Activated T-cell treated with anti-CD3 and anti-CD28 coated beads, Interleukin-2, amount 50 U/mL, for 72 hours (primary cell): ENCODE measurements around the gene ADAR. TPM values are rescaled to one million over a fixed set of nuclear protein-coding genes. Genes with fewer than 3 reads are reported as not detected.

Experiments
- ATAC-seq, 2 donors: fragments of 150-1000 bp; cut with Tn5 transposase; replicated peaks in 1 of 2; 2 replicates each; pipeline ENCODE4 v1.10.0; 2021; ENCODE audit warnings: moderate library complexity in 2 of 2, mild to moderate bottlenecking in 1 of 2
- DNase-seq, 2 donors: peaks; one replicate each; pipeline ENCODE4 v3.0.0; 2021 to 2022; ENCODE audit warnings: mixed read lengths in 1 of 2
- H3K27ac Mint-ChIP-seq: one replicate; pipeline ENCODE4 v1.8.0; 2022; ENCODE audit warnings: mild to moderate bottlenecking, moderate library complexity, mixed read lengths
- H3K27me3 Mint-ChIP-seq: one replicate; pipeline ENCODE4 v1.8.0; 2022; ENCODE audit warnings: low read depth, mixed read lengths
- H3K36me3 Mint-ChIP-seq, 2 donors: one replicate each; pipeline ENCODE4 v1.8.0; 2022; ENCODE audit warnings: mixed read lengths in 2 of 2, mild to moderate bottlenecking in 1 of 2; ENCODE audit not compliant: insufficient read depth in 2 of 2
- H3K4me1 Mint-ChIP-seq: one replicate; pipeline ENCODE4 v1.8.0; 2022; ENCODE audit warnings: low read depth, mixed read lengths
- H3K4me3 Mint-ChIP-seq, 2 donors: one replicate each; pipeline ENCODE4 v1.8.0; 2022; ENCODE audit warnings: mild to moderate bottlenecking in 2 of 2, mixed read lengths in 2 of 2, moderate library complexity in 2 of 2
- H3K9me3 Mint-ChIP-seq, 2 donors: one replicate each; pipeline ENCODE4 v1.8.0; 2022; ENCODE audit warnings: mixed read lengths in 2 of 2
- total RNA-seq, 2 donors: library from RNA; stranded (reverse); gene quantifications; one replicate each; pipeline ENCODE4 v1.2.3, GENCODE V29; 2022

The ADAR gene
- total RNA-seq, 2 donors from 2014 or later: 257 to 305 TPM

GRCh38 chr1:154609398-154610380 lies 1.7 kb upstream of the ADAR start:
- H3K4me3 Mint-ChIP-seq: peak overlapping the region; percentile 87 to 96
- H3K27me3 Mint-ChIP-seq: no peaks in the 10 kb centered on the region
- H3K9me3 Mint-ChIP-seq: no peaks in the 10 kb centered on the region
- peak overlapping the region; percentile 96 for H3K27ac Mint-ChIP-seq
- DNase-seq (peak; percentile 50 to 55), ATAC-seq (peak; percentile 19 to 29)
- H3K36me3 Mint-ChIP-seq: peaks cover 13 to 22% of the 10 kb centered on the region in 2 donors
- peaks cover 77% of the 10 kb centered on the region for H3K4me1 Mint-ChIP-seq

GRCh38 chr1:154608397-154609270 lies 648 bp upstream of the ADAR start:
- H3K27ac Mint-ChIP-seq: peak overlapping the region; percentile 96
- peak overlapping the region; percentile 87 to 96 for H3K4me3 Mint-ChIP-seq
- H3K27me3 Mint-ChIP-seq: no peaks in the 10 kb centered on the region
- ATAC-seq (peak in 1 of 2 donors; percentile 18), DNase-seq (peak; percentile 38 to 40)
- H3K9me3 Mint-ChIP-seq: no peaks in the 10 kb centered on the region
- peaks cover 80% of the 10 kb centered on the region for H3K4me1 Mint-ChIP-seq
- peaks cover 15 to 31% of the 10 kb centered on the region in 2 donors for H3K36me3 Mint-ChIP-seq

- H3K36me3 Mint-ChIP-seq: peaks cover 16 to 31% of the 10 kb centered on the region in 2 donors
- DNase-seq: no peak
- peak; percentile 5 to 14 for ATAC-seq
Observed at GRCh38 chr1:154607106-154607608, 829 bp downstream of the ADAR start.

GRCh38 chr1:154605534-154605933 lies 2.5 kb downstream of the ADAR start:
- peaks cover 18 to 42% of the 10 kb centered on the region in 2 donors for H3K36me3 Mint-ChIP-seq

More at GRCh38 chr1:154607106-154607608, 829 bp downstream of the ADAR start:
- Mint-ChIP-seq H3K27me3 (no peaks in the 10 kb centered on the region), H3K4me3 (peak overlapping the region; percentile 87 to 96), H3K4me1 (peaks cover 85% of the 10 kb centered on the region), H3K9me3 (no peaks in the 10 kb centered on the region), H3K27ac (peak overlapping the region; percentile 90)

GRCh38 chr1:154603317-154603716 lies 4.7 kb downstream of the ADAR start:
- Mint-ChIP-seq H3K4me3 (no peak overlapping the region), H3K27ac (peak overlapping the region; percentile 54), H3K9me3 (no peaks in the 10 kb centered on the region), H3K27me3 (no peaks in the 10 kb centered on the region), H3K4me1 (peaks cover 77% of the 10 kb centered on the region), H3K36me3 (peaks cover 21 to 46% of the 10 kb centered on the region in 2 donors)
- no peak for ATAC-seq
- DNase-seq: no peak

More at GRCh38 chr1:154605534-154605933, 2.5 kb downstream of the ADAR start:
- Mint-ChIP-seq H3K4me1 (peaks cover 79% of the 10 kb centered on the region), H3K4me3 (peak overlapping the region; percentile 87 to 96), H3K27me3 (no peaks in the 10 kb centered on the region), H3K27ac (peak overlapping the region; percentile 71), H3K9me3 (no peaks in the 10 kb centered on the region)
- no peak for ATAC-seq
- no peak for DNase-seq

- ATAC-seq: no peak
- no peaks in the 10 kb centered on the region for H3K9me3 Mint-ChIP-seq
- peak overlapping the region; percentile 21 to 50 for H3K4me3 Mint-ChIP-seq
- no peak for DNase-seq
- H3K36me3 Mint-ChIP-seq: peaks cover 16 to 40% of the 10 kb centered on the region in 2 donors
- no peaks in the 10 kb centered on the region for H3K27me3 Mint-ChIP-seq
- H3K4me1 Mint-ChIP-seq: peaks cover 56% of the 10 kb centered on the region
- H3K27ac Mint-ChIP-seq: peak overlapping the region; percentile 84
Observed at GRCh38 chr1:154599658-154600057, 8.3 kb downstream of the ADAR start.

- no peak for ATAC-seq
- Mint-ChIP-seq H3K4me1 (peaks cover 50% of the 10 kb centered on the region), H3K36me3 (peaks cover 20 to 40% of the 10 kb centered on the region in 2 donors), H3K27ac (peak overlapping the region; percentile 84), H3K9me3 (no peaks in the 10 kb centered on the region), H3K4me3 (no peak overlapping the region), H3K27me3 (no peaks in the 10 kb centered on the region)
- no peak for DNase-seq
Observed at GRCh38 chr1:154598871-154599635, 8.9 kb downstream of the ADAR start.

GRCh38 chr1:154595621-154596020 lies 12.4 kb downstream of the ADAR start:
- H3K36me3 Mint-ChIP-seq: peaks cover 22 to 42% of the 10 kb centered on the region in 2 donors
- no peaks in the 10 kb centered on the region for H3K9me3 Mint-ChIP-seq
- no peak overlapping the region for H3K4me3 Mint-ChIP-seq
- no peak for DNase-seq
- H3K27me3 Mint-ChIP-seq: no peaks in the 10 kb centered on the region
- no peak overlapping the region for H3K27ac Mint-ChIP-seq
- H3K4me1 Mint-ChIP-seq: peaks cover 27% of the 10 kb centered on the region
- ATAC-seq: peak in 1 of 2 donors; percentile 65

GRCh38 chr1:154594811-154595210 lies 13.2 kb downstream of the ADAR start:
- DNase-seq (no peak), ATAC-seq (no peak)
- Mint-ChIP-seq H3K9me3 (no peaks in the 10 kb centered on the region), H3K4me3 (no peak overlapping the region), H3K36me3 (peaks cover 22 to 46% of the 10 kb centered on the region in 2 donors), H3K27me3 (no peaks in the 10 kb centered on the region), H3K27ac (peak overlapping the region; percentile 15), H3K4me1 (peaks cover 19% of the 10 kb centered on the region)

- Mint-ChIP-seq H3K27me3 (no peaks in the 10 kb centered on the region), H3K4me3 (no peak overlapping the region), H3K27ac (no peak overlapping the region), H3K4me1 (peaks cover 10% of the 10 kb centered on the region), H3K9me3 (no peaks in the 10 kb centered on the region), H3K36me3 (peaks cover 26 to 54% of the 10 kb centered on the region in 2 donors)
- DNase-seq: no peak
- no peak for ATAC-seq
Observed at GRCh38 chr1:154593390-154593789, 14.6 kb downstream of the ADAR start.

- peaks cover 19 to 54% of the 10 kb centered on the region in 2 donors for H3K36me3 Mint-ChIP-seq
- no peaks in the 10 kb centered on the region for H3K27me3 Mint-ChIP-seq
- H3K27ac Mint-ChIP-seq: no peak overlapping the region
- DNase-seq (no peak), ATAC-seq (no peak)
- peaks cover 4% of the 10 kb centered on the region for H3K4me1 Mint-ChIP-seq
- H3K4me3 Mint-ChIP-seq: no peak overlapping the region
- H3K9me3 Mint-ChIP-seq: no peaks in the 10 kb centered on the region
Observed at GRCh38 chr1:154591206-154591605, 16.8 kb downstream of the ADAR start.

GRCh38 chr1:154590756-154591155 lies 17.2 kb downstream of the ADAR start:
- DNase-seq (no peak), ATAC-seq (no peak)
- H3K27ac Mint-ChIP-seq: peak overlapping the region; percentile 16
- peaks cover 19 to 58% of the 10 kb centered on the region in 2 donors for H3K36me3 Mint-ChIP-seq
- no peak overlapping the region for H3K4me3 Mint-ChIP-seq
- no peaks in the 10 kb centered on the region for H3K27me3 Mint-ChIP-seq
- H3K9me3 Mint-ChIP-seq: no peaks in the 10 kb centered on the region
- peaks cover 4% of the 10 kb centered on the region for H3K4me1 Mint-ChIP-seq
